SU-DHL-6 (cell line): ENCODE results near the gene TDP2.

Experiments
- H2AFZ ChIP-seq: fragments of 200-600 bp; sonication (generic); 2 replicates; pipeline ENCODE4 v1.6.1; 2014; ENCODE audit warnings: low read depth, mild to moderate bottlenecking, moderate library complexity, mixed read lengths, antibody characterized with exemption, low read length; ENCODE audit not compliant: severe bottlenecking
- H3F3A ChIP-seq: fragments of 200-600 bp; shearing (Covaris generic); 2 replicates; pipeline ENCODE4 v1.6.0; 2016; ENCODE audit warnings: antibody characterized with exemption, mild to moderate bottlenecking; ENCODE audit not compliant: insufficient read depth
- H3K27ac ChIP-seq: fragments of 200-600 bp; sonication (generic); 2 replicates; pipeline ENCODE4 v1.5.1; 2016; ENCODE audit warnings: low read depth, mild to moderate bottlenecking, low read length, moderate library complexity, mixed read lengths
- H3K27me3 ChIP-seq: fragments of 200-600 bp; sonication (generic), shearing (Covaris generic); 2 replicates; pipeline ENCODE4 v1.6.0; 2014; ENCODE audit warnings: mild to moderate bottlenecking, low read length
- H3K36me3 ChIP-seq: fragments of 200-600 bp; sonication (generic); 2 replicates; pipeline ENCODE4 v1.6.1; 2014; ENCODE audit warnings: mild to moderate bottlenecking, low read length, mixed read lengths
- H3K4me2 ChIP-seq: fragments of 300-600, 200-600 bp; shearing (Covaris generic), sonication (generic); 2 replicates; pipeline ENCODE4 v1.6.0; 2014; ENCODE audit warnings: low read length, low read depth, mild to moderate bottlenecking; ENCODE audit not compliant: poor library complexity, severe bottlenecking
- H3K4me3 ChIP-seq: fragments of 200-600 bp; sonication (generic); 2 replicates; pipeline ENCODE4 v1.5.1; 2014; ENCODE audit warnings: antibody characterized with exemption, low read length, mild to moderate bottlenecking, mixed read lengths; ENCODE audit not compliant: insufficient read depth, poor library complexity, severe bottlenecking
- H3K79me2 ChIP-seq: fragments of 200-600 bp; sonication (generic); 2 replicates; pipeline ENCODE4 v1.6.1; 2014; ENCODE audit warnings: mild to moderate bottlenecking, low read length, moderate library complexity; ENCODE audit not compliant: insufficient read depth
- H3K9ac ChIP-seq: fragments of 200-600 bp; sonication (generic); 2 replicates; pipeline ENCODE4 v1.7.0; 2014; ENCODE audit warnings: mild to moderate bottlenecking, low read length
- H3K9me2 ChIP-seq: fragments of 200-600 bp; sonication (generic); replicated peaks from 2 replicates; pipeline ENCODE4 v1.6.1; 2014; ENCODE audit warnings: low read length; ENCODE audit not compliant: insufficient read depth
- H3K9me3 ChIP-seq: fragments of 200-600 bp; sonication (generic); 2 replicates; pipeline ENCODE4 v1.6.1; 2014; ENCODE audit warnings: low read length, mixed read lengths; ENCODE audit not compliant: insufficient read depth
- H4K20me1 ChIP-seq: fragments of 200-600 bp; sonication (generic); 2 replicates; pipeline ENCODE4 v1.6.1; 2014; ENCODE audit warnings: low read depth, mild to moderate bottlenecking, antibody characterized with exemption, low read length, moderate library complexity, mixed read lengths
- CTCF ChIP-seq: fragments of 200-600 bp; sonication (generic); IDR thresholded peaks from one replicate; pipeline ENCODE4 v1.5.1; 2017; ENCODE audit warnings: antibody characterized with exemption, mild to moderate bottlenecking, low read length, moderate library complexity; ENCODE audit not compliant: insufficient read depth, poor library complexity, severe bottlenecking
- EZH2phosphoT487 ChIP-seq: fragments of 200-600 bp; sonication (generic), shearing (Covaris generic); conservative IDR thresholded peaks from 2 replicates; pipeline ENCODE4 v1.6.1; 2018; ENCODE audit warnings: mild to moderate bottlenecking, antibody characterized with exemption, low read length, moderate library complexity, mixed read lengths

The TDP2 gene

GRCh38 chr6:24631671-24632070 is 35.0 kb downstream of the TDP2 start:
- no peak for TF ChIP-seq EZH2phosphoT487
- TF ChIP-seq CTCF: no peak
- Histone ChIP-seq H3K27ac (no peak overlapping the region), H3K4me2 (no peak overlapping the region), H3K79me2 (no peaks in the 10 kb centered on the region), H4K20me1 (no peaks in the 10 kb centered on the region), H2AFZ (no peak overlapping the region), H3K9me2 (no peaks in the 10 kb centered on the region), H3K4me3 (no peak overlapping the region), H3K9me3 (no peaks in the 10 kb centered on the region), H3K36me3 (no peaks in the 10 kb centered on the region), H3F3A (no peaks in the 10 kb centered on the region), H3K27me3 (no peaks in the 10 kb centered on the region), H3K9ac (no peak overlapping the region)

- Histone ChIP-seq H3K36me3 (no peaks in the 10 kb centered on the region), H2AFZ (no peak overlapping the region), H3K4me3 (no peak overlapping the region)
These were observed 35.7 kb downstream of the TDP2 start for GRCh38 chr6:24630856-24631505.

GRCh38 chr6:24621626-24622289 is 44.9 kb downstream of the TDP2 start:
- Histone ChIP-seq H3F3A (no peaks in the 10 kb centered on the region), H2AFZ (no peak overlapping the region), H3K4me3 (no peak overlapping the region), H3K9me3 (no peaks in the 10 kb centered on the region), H3K9me2 (no peaks in the 10 kb centered on the region), H4K20me1 (no peaks in the 10 kb centered on the region), H3K27ac (no peak overlapping the region), H3K36me3 (no peaks in the 10 kb centered on the region), H3K27me3 (no peaks in the 10 kb centered on the region), H3K9ac (no peak overlapping the region), H3K79me2 (no peaks in the 10 kb centered on the region), H3K4me2 (no peak overlapping the region)
- TF ChIP-seq EZH2phosphoT487: no peak
- TF ChIP-seq CTCF: no peak

More at GRCh38 chr6:24630856-24631505, 35.7 kb downstream of the TDP2 start:
- H3F3A ChIP-seq: no peaks in the 10 kb centered on the region
- no peak overlapping the region for H3K27ac ChIP-seq
- H3K27me3 ChIP-seq: no peaks in the 10 kb centered on the region
- no peaks in the 10 kb centered on the region for H3K79me2 ChIP-seq
- H3K4me2 ChIP-seq: no peak overlapping the region
- H3K9me3 ChIP-seq: no peaks in the 10 kb centered on the region
- no peaks in the 10 kb centered on the region for H3K9me2 ChIP-seq
- H4K20me1 ChIP-seq: no peaks in the 10 kb centered on the region
- no peak overlapping the region for H3K9ac ChIP-seq
- no peak for TF ChIP-seq CTCF
- TF ChIP-seq EZH2phosphoT487: no peak
